Fibroblast of lung (primary cell): Measurements from ENCODE around the gene CHST15. TPM values are rescaled to one million over a fixed set of nuclear protein-coding genes. Genes with fewer than 3 reads are reported as not detected.

Experiments
- DNase-seq, 2 donors: peaks; one replicate each; pipeline versions ENCODE4 v3.0.0 to v3.0.0-alpha.2; 2010; ENCODE audit warnings: low read depth in 2 of 2
- H2AFZ ChIP-seq: 2 replicates; pipeline ENCODE4 v1.5.1; 2012; ENCODE audit warnings: low read length, control low read depth, inconsistent platforms
- H3K27ac ChIP-seq: 2 replicates; pipeline ENCODE4 v1.5.1; 2011; ENCODE audit warnings: low read length, control low read depth; ENCODE audit not compliant: insufficient read depth
- H3K27me3 ChIP-seq: 2 replicates; pipeline ENCODE4 v1.5.1; 2011; ENCODE audit warnings: mild to moderate bottlenecking, low read length; ENCODE audit not compliant: control insufficient read depth, insufficient read depth
- H3K36me3 ChIP-seq: 2 replicates; pipeline ENCODE4 v1.5.1; 2011; ENCODE audit warnings: low read length; ENCODE audit not compliant: control insufficient read depth, insufficient read depth
- H3K4me1 ChIP-seq: 2 replicates; pipeline ENCODE4 v1.5.1; 2011; ENCODE audit warnings: low read length; ENCODE audit not compliant: control insufficient read depth, insufficient read depth; ENCODE audit errors: extremely low read depth
- H3K4me2 ChIP-seq: 2 replicates; pipeline ENCODE4 v1.5.1; 2011; ENCODE audit warnings: low read length, control low read depth; ENCODE audit not compliant: insufficient read depth; ENCODE audit errors: extremely low read depth
- H3K4me3 ChIP-seq, 4 experiments: fragments of 200-600 bp in 1 of 4; sonication (generic) in 1 of 4; replicated peaks in 1 of 4; 2 replicates each; pipeline ENCODE4 v1.5.1; 2011 to 2016; ENCODE audit warnings: low read length in 4 of 4, low read depth in 3 of 4, mild to moderate bottlenecking in 3 of 4, control low read depth in 2 of 4, inconsistent platforms in 1 of 4, mixed read lengths in 1 of 4; ENCODE audit not compliant: insufficient read depth in 1 of 4; ENCODE audit errors: control extremely low read depth in 1 of 4
- H3K79me2 ChIP-seq: 2 replicates; pipeline ENCODE4 v1.5.1; 2012; ENCODE audit warnings: mild to moderate bottlenecking, low read length, inconsistent platforms; ENCODE audit not compliant: control insufficient read depth, insufficient read depth
- H3K9ac ChIP-seq: 2 replicates; pipeline ENCODE4 v1.5.1; 2011; ENCODE audit warnings: mild to moderate bottlenecking, low read length, control low read depth; ENCODE audit not compliant: insufficient read depth
- H3K9me3 ChIP-seq: 2 replicates; pipeline ENCODE4 v1.5.1; 2012; ENCODE audit warnings: low read depth, low read length; ENCODE audit not compliant: control insufficient read depth, insufficient read depth
- H4K20me1 ChIP-seq: 2 replicates; pipeline ENCODE4 v1.5.1; 2011; ENCODE audit warnings: low read length; ENCODE audit not compliant: control insufficient read depth, insufficient read depth; ENCODE audit errors: extremely low read depth
- CTCF ChIP-seq, 2 donors: IDR thresholded peaks in 1 of 2; conservative IDR thresholded peaks in 1 of 2; 1 replicate in 1 of 2; 2 replicates in 1 of 2; pipeline ENCODE4 v1.5.1; 2011 to 2012; ENCODE audit warnings: low read length in 2 of 2, control low read depth in 1 of 2, inconsistent platforms in 1 of 2, low read depth in 1 of 2, mild to moderate bottlenecking in 1 of 2
- EZH2 ChIP-seq: IDR thresholded peaks from 2 replicates; pipeline ENCODE4 v1.5.1; 2012; ENCODE audit warnings: low read length, control low read depth, mild to moderate bottlenecking; ENCODE audit errors: missing control alignments
- polyA plus RNA-seq, 2 donors: library from polyadenylated mRNA; depleted of rRNA in 1 of 2; stranded (reverse) in 1 of 2; unstranded in 1 of 2; fragments of >200 nt; gene quantifications; 2 replicates each; pipeline ENCODE4 v1.2.1, GENCODE V29; 2011 to 2012; ENCODE audit warnings: missing spikeins in 1 of 2
- total RNA-seq: library from RNA; depleted of rRNA; stranded (reverse); fragments of >200 nt; gene quantifications from 2 replicates; pipeline ENCODE4 v1.2.1, GENCODE V29; 2014

The CHST15 gene
- total and polyA plus RNA-seq, 2 donors (not counting 1 experiment from before 2014, with no cell fraction given): 5.0 to 7.9 TPM

- no peak overlapping the region for H3K4me2 ChIP-seq
- no peaks in the 10 kb centered on the region for H3K79me2 ChIP-seq
- no peaks in the 10 kb centered on the region for H3K27me3 ChIP-seq
Observed at GRCh38 chr10:124068929-124069328, 24.5 kb downstream of the CHST15 start.

GRCh38 chr10:124067825-124068400 lies 25.5 kb downstream of the CHST15 start:
- Histone ChIP-seq H4K20me1 (no peaks in the 10 kb centered on the region), H3K79me2 (no peaks in the 10 kb centered on the region), H3K27me3 (no peaks in the 10 kb centered on the region), H3K36me3 (no peaks in the 10 kb centered on the region), H3K9ac (no peak overlapping the region), H3K4me3 (no peak overlapping the region), H3K27ac (no peak overlapping the region), H3K4me1 (no peaks in the 10 kb centered on the region), H2AFZ (no peak overlapping the region), H3K9me3 (no peaks in the 10 kb centered on the region), H3K4me2 (no peak overlapping the region)
- DNase-seq: no peak
- no peak for TF ChIP-seq EZH2

More at GRCh38 chr10:124068929-124069328, 24.5 kb downstream of the CHST15 start:
- no peak overlapping the region for H3K27ac ChIP-seq
- no peak overlapping the region for H2AFZ ChIP-seq
- H3K9ac ChIP-seq: no peak overlapping the region
- no peaks in the 10 kb centered on the region for H3K36me3 ChIP-seq
- no peak for TF ChIP-seq CTCF (conservative IDR thresholded peaks at IDR 0.05 in 1 of 2, IDR thresholded peaks at IDR 0.05 in 1 of 2; ENCODE audit: low read depth in 1 of 2, low read length in 2 of 2)
- no peak for TF ChIP-seq EZH2
- no peaks in the 10 kb centered on the region for H4K20me1 ChIP-seq
- H3K9me3 ChIP-seq: no peaks in the 10 kb centered on the region
- H3K4me1 ChIP-seq: no peaks in the 10 kb centered on the region
- no peak for DNase-seq
- no peak overlapping the region for H3K4me3 ChIP-seq

DNA sequence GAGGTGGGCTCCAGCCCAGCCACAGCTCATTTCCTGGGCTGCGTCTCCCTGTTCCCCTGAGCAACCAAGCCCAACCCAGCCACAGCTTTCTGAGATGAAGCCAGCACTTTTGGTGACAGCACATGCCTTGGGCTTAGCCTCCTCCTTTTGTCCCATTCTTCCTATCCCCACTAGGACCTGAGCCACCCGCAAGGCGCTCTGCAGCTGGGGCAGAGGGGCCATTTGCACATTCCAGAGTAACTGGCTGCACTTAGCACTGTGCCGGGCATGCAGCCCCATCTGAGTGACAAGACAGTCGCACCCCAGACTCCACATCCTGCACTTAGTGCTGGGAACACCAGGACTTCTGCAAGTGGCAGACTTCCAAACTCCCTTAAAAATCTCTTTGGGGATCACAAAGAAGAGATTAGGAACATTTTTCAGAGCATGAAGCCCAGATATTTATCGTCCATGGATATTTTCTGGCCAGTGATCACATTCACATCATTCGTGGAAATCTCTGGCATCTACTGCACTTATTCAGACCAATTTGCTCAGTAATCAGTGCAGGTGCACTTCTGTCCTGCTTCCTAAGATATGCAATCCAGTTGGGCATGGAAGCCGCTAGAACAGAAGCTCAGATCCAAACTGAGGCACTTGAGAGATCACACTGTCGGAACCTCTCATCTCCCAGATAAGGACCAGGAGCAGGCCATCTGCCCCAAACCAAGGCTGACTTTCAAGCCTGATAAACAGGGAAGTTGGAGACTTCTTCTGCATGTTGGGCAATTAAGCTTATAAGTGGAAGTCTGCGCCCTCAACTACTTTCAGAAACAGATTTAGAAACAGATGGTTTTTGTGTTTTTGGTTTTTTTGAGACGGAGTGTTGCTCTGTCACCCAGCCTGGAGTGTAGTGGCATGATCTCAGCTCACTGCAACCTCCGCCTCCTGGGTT lies 26.4 kb downstream of the CHST15 start:
- Histone ChIP-seq H3K27ac (no peak overlapping the region), H3K4me3 (no peak overlapping the region), H4K20me1 (no peaks in the 10 kb centered on the region), H3K27me3 (no peaks in the 10 kb centered on the region), H3K36me3 (no peaks in the 10 kb centered on the region), H3K9ac (no peak overlapping the region), H3K4me1 (no peaks in the 10 kb centered on the region), H3K9me3 (no peaks in the 10 kb centered on the region), H2AFZ (no peak overlapping the region), H3K79me2 (no peaks in the 10 kb centered on the region), H3K4me2 (no peak overlapping the region)
- DNase-seq: no peak
- TF ChIP-seq EZH2: no peak
- TF ChIP-seq CTCF (conservative IDR thresholded peaks at IDR 0.05 in 1 of 2, IDR thresholded peaks at IDR 0.05 in 1 of 2; ENCODE audit: low read depth in 1 of 2, low read length in 2 of 2): no peak
